AG09309 (cell line): ENCODE data around the gene RNF213.
"Not testable (repeated sequence)": the region's sequence is repeated elsewhere in the genome, so short reads cannot be mapped to it uniquely, and the experiment has no call there.

Source experiments
- DNase-seq: peaks from one replicate; pipeline ENCODE4 v3.0.0-alpha.2; 2010; ENCODE audit warnings: low read depth
- H3K4me3 ChIP-seq: 2 replicates; pipeline ENCODE4 v1.5.1; 2011; ENCODE audit warnings: mild to moderate bottlenecking, low read depth, low read length, moderate library complexity; ENCODE audit not compliant: control insufficient read depth
- CTCF ChIP-seq: IDR thresholded peaks from 2 replicates; pipeline ENCODE4 v1.5.1; 2011; ENCODE audit warnings: mild to moderate bottlenecking, low read depth, low read length, inconsistent platforms; ENCODE audit not compliant: insufficient read depth, control insufficient read depth; ENCODE audit errors: missing control alignments

RNF213 gene

GRCh38 chr17:80330276-80330675 lies 69.6 kb downstream of the RNF213 start:
- no peak for TF ChIP-seq CTCF
- no peak for DNase-seq
- no peak overlapping the region for H3K4me3 ChIP-seq

- not testable (repeated sequence) for H3K4me3 ChIP-seq, DNase-seq
Measured at GRCh38 chr17:80330938-80331337, 70.3 kb downstream of the RNF213 start.

- no peak overlapping the region for H3K4me3 ChIP-seq
- no peak for TF ChIP-seq CTCF
- no peak for DNase-seq
Measured at GRCh38 chr17:80331820-80332219, 71.2 kb downstream of the RNF213 start.

GRCh38 chr17:80337195-80337895 lies 76.7 kb downstream of the RNF213 start:
- TF ChIP-seq CTCF, result no peak
- H3K4me3 ChIP-seq, result no peak overlapping the region
- DNase-seq, result no peak

- DNase-seq, result no peak
- TF ChIP-seq CTCF, result no peak
- H3K4me3 ChIP-seq, result no peak overlapping the region
Measured at GRCh38 chr17:80339118-80339517, 78.5 kb downstream of the RNF213 start.

GRCh38 chr17:80339731-80340456 lies 79.2 kb downstream of the RNF213 start:
- H3K4me3 ChIP-seq, result no peak overlapping the region
- no peak for DNase-seq
- TF ChIP-seq CTCF, result no peak

- no peak for TF ChIP-seq CTCF
- no peak for DNase-seq
- no peak overlapping the region for H3K4me3 ChIP-seq
Measured at GRCh38 chr17:80345321-80345720, 84.7 kb downstream of the RNF213 start.
